Transverse colon (tissue), 4 donors: ENCODE results near the gene PTPRF. TPM values are rescaled to one million over a fixed set of nuclear protein-coding genes. Genes with fewer than 3 reads are reported as not detected.

Experiments used
- DNase-seq: peaks from one replicate; pipeline ENCODE4 v3.0.0-alpha.2; 2019
- H3K27ac ChIP-seq, 4 donors: fragments of 200-600 bp; sonication (generic); 2 replicates each; pipeline ENCODE4 v1.5.1; 2016 to 2018; ENCODE audit warnings: inconsistent platforms in 4 of 4
- H3K27me3 ChIP-seq: fragments of 200-600 bp; sonication (generic); 2 replicates; pipeline ENCODE4 v1.5.1; 2017; ENCODE audit warnings: inconsistent platforms
- H3K36me3 ChIP-seq, 4 donors: fragments of 200-600 bp; sonication (generic); 2 replicates each; pipeline ENCODE4 v1.5.1; 2017 to 2019; ENCODE audit warnings: inconsistent platforms in 4 of 4
- H3K4me1 ChIP-seq, 4 donors: fragments of 200-600 bp; sonication (generic); 2 replicates each; pipeline ENCODE4 v1.5.1; 2017 to 2020; ENCODE audit warnings: inconsistent platforms in 4 of 4
- H3K4me3 ChIP-seq, 4 donors: fragments of 200-600 bp; sonication (generic); 1 replicate in 1 of 4; 2 replicates in 3 of 4; pipeline versions ENCODE4 v1.5.1 to v1.6.1; 2017 to 2019; ENCODE audit warnings: inconsistent platforms in 4 of 4
- H3K9me3 ChIP-seq, 2 donors: fragments of 200-600 bp; sonication (generic); 2 replicates each; pipeline ENCODE4 v1.5.1; 2017 to 2019; ENCODE audit warnings: inconsistent platforms in 2 of 2
- EP300 ChIP-seq: sonication (generic); formaldehyde crosslinking; IDR thresholded peaks from one replicate; pipeline ENCODE4 v1.6.1; 2017; ENCODE audit warnings: antibody characterized with exemption, low read depth
- POLR2A ChIP-seq: fragments of 450-650 bp; IDR thresholded peaks from one replicate; pipeline ENCODE4 v1.6.1; 2016; ENCODE audit warnings: antibody characterized with exemption, mild to moderate bottlenecking, moderate library complexity
- POLR2AphosphoS5 ChIP-seq, 3 donors: sonication (generic); formaldehyde crosslinking; IDR thresholded peaks; one replicate each; pipeline ENCODE4 v1.6.1; 2016; ENCODE audit warnings: antibody characterized with exemption in 3 of 3
- WGBS, 2 donors: methylation state at CpG; one replicate each; pipeline ENCODE4 v1.1.5; 2018; ENCODE audit warnings: low coverage in 1 of 2; 5-methylcytosine and 5-hydroxymethylcytosine counted together
- in situ Hi-C, 4 donors: fragments of 200-750 bp; cut with MboI; loops; one replicate each; pipeline versions ENCODE4 v1.15.0 to v1.15.1; 2017; ENCODE audit warnings: low sequenced_read_pairs in 3 of 4, low pct_ligation_motif_present in 1 of 4, low pct_unique_long_range_greater_than_20kb in 1 of 4
- intact Hi-C: fragments of 100-400 bp; cut with DNase I; formaldehyde crosslinking; loops from one replicate; pipeline ENCODE4 v1.15.1; 2023; ENCODE audit warnings: low total_unique reads
- total RNA-seq, 4 donors: library from RNA; depleted of rRNA; stranded (reverse); fragments of >200 nt; gene quantifications; one replicate each; pipeline ENCODE4 v1.1.0, GENCODE V29; 2016
- TF ChIP-seq, protein P1 (sequence below), 5 experiments: fragments of 200-600 bp in 3 of 5; fragments of 450-650 bp in 2 of 5; sonication (generic) in 3 of 5; IDR thresholded peaks; 1 replicate in 2 of 5; 2 replicates in 3 of 5; pipeline ENCODE4 v1.5.1; 2016 to 2017; ENCODE audit warnings: antibody characterized with exemption in 5 of 5, inconsistent platforms in 3 of 5, mild to moderate bottlenecking in 2 of 5, moderate library complexity in 1 of 5

The PTPRF gene
- total RNA-seq, 4 donors from 2014 or later = 278 to 549 (median 404) TPM

DNA sequence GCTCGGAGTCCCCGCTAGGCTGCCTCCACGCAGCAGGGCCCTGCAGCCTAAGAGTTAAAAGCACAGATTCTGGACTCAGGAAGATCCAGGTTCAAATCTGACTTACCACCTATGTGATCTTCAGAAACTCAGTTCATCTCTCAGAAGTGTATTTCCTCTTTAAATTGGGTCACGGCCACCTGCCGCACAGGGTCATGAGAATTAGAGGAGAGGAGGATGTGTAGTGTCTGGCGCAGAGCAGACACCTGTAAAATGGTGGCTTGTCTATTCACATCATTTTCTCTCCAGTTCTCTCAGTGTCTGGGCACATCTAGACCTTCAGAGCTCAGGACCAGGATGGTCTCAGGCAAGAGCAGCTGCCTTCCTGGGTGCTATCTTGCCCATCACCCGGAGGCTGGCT is 45.8 kb downstream of the PTPRF start:
- H3K27ac ChIP-seq = no peak overlapping the region
- H3K36me3 ChIP-seq = peaks cover 0 to 12% (median 0%) of the 10 kb centered on the region in 4 donors
- in situ Hi-C loops = no loop called here
- WGBS, 2 donors = 87% methylated on average over 7 of the region's 7 CpGs; no CpG with 5 or more reads in 1 of the 2 donors
- TF ChIP-seq EP300 = no peak
- TF ChIP-seq, protein P1, sequence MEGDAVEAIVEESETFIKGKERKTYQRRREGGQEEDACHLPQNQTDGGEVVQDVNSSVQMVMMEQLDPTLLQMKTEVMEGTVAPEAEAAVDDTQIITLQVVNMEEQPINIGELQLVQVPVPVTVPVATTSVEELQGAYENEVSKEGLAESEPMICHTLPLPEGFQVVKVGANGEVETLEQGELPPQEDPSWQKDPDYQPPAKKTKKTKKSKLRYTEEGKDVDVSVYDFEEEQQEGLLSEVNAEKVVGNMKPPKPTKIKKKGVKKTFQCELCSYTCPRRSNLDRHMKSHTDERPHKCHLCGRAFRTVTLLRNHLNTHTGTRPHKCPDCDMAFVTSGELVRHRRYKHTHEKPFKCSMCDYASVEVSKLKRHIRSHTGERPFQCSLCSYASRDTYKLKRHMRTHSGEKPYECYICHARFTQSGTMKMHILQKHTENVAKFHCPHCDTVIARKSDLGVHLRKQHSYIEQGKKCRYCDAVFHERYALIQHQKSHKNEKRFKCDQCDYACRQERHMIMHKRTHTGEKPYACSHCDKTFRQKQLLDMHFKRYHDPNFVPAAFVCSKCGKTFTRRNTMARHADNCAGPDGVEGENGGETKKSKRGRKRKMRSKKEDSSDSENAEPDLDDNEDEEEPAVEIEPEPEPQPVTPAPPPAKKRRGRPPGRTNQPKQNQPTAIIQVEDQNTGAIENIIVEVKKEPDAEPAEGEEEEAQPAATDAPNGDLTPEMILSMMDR (IDR thresholded peaks at IDR 0.05) = no peak
- TF ChIP-seq POLR2A = no peak
- no peak for TF ChIP-seq POLR2AphosphoS5 (IDR thresholded peaks at IDR 0.05)
- no peak for DNase-seq
- no peaks in the 10 kb centered on the region for H3K9me3 ChIP-seq
- no peaks in the 10 kb centered on the region for H3K27me3 ChIP-seq
- peaks cover 0 to 5% (median under 1%) of the 10 kb centered on the region in 4 donors for H3K4me1 ChIP-seq
- intact Hi-C loops = no loop called here
- H3K4me3 ChIP-seq = no peak overlapping the region

DNA sequence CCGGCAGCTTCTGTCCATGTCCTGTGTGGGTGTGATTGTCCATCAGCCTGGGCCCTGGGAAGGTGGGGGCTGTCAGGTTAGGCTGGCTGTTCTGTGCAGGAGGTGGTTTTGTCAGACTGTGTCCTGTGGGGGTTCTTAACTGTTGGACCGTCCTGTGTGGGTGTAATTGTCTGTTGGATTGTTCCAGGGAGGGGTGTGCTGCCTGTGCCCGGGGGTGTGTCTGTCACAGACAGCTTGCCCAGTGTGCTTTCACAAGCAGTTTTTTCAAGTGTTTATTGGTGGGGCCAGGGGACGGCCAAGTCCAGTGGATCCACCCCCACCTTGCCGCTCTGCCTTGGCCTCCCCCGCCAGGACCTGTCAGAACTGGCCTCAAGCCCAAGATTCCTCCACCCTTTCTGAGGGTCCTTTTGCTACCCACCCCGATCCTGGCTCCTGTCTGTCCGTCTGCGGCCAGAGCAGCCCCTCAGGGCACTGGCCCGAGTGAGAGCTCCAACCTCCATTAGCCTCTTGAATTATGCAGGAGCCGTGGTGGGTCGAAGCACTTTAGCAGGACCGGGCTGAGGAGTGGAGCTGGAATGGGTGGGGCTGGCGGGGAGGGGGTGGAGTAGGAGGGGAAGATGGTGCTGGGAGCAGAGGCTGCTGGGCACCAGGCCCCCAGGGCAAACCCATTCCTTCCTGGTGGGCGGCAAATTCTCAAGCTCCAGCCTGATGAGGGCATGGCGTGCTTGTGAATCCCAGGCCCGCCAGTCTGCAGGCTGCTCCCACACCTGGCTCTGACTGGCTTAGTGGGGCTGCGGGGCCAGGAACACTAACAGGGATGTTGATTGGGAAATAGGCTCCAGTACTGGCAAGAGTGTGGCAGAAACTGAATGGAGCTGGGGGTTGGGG is 47.2 kb downstream of the PTPRF start:
- Histone ChIP-seq H3K4me1 (peaks cover 0 to 15% (median 9%) of the 10 kb centered on the region in 4 donors), H3K27me3 (no peaks in the 10 kb centered on the region), H3K9me3 (no peaks in the 10 kb centered on the region), H3K4me3 (no peak overlapping the region), H3K36me3 (peaks cover 0 to 12% (median 0%) of the 10 kb centered on the region in 4 donors), H3K27ac (no peak overlapping the region)
- in situ Hi-C loops = no loop called here
- TF ChIP-seq POLR2A (no peak), POLR2AphosphoS5 (IDR thresholded peaks at IDR 0.05) (no peak), EP300 (no peak)
- TF ChIP-seq, protein P1 (IDR thresholded peaks at IDR 0.05) = no peak
- intact Hi-C loops = no loop called here
- WGBS, 2 donors = 88% methylated on average over 18 of the region's 18 CpGs; no CpG with 5 or more reads in 1 of the 2 donors
- DNase-seq = no peak

DNA sequence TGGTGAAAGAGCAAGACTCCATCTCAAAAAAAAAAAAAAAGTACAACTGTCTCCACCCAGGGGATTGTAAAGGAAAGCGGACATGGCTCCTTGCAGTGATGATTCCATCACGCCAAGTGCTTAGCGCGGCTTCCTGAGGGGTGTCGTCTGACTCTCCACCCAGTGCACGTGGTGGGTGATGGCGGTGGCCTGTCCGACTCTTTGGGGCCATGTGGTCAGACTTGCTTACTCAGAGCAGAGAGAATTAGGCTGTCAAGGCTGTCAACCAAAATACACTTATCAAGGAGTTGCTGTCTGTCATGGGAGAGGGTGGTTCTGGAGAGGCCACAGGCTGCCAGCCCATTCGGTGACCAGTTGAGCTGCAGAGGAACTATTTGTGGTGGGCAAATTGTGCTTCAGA is 49.4 kb downstream of the PTPRF start:
- no peak for TF ChIP-seq EP300
- TF ChIP-seq POLR2A = no peak
- TF ChIP-seq, protein P1 (IDR thresholded peaks at IDR 0.05) = no peak
- TF ChIP-seq POLR2AphosphoS5 (IDR thresholded peaks at IDR 0.05) = no peak
- Histone ChIP-seq H3K9me3 (no peaks in the 10 kb centered on the region), H3K36me3 (peaks cover 0 to 12% (median 0%) of the 10 kb centered on the region in 4 donors), H3K4me3 (no peak overlapping the region), H3K4me1 (peaks cover 0 to 21% (median 10%) of the 10 kb centered on the region in 4 donors), H3K27ac (no peak overlapping the region), H3K27me3 (no peaks in the 10 kb centered on the region)
- WGBS, 2 donors = 95% methylated on average over 9 of the region's 9 CpGs; no CpG with 5 or more reads in 1 of the 2 donors
- intact Hi-C loops (no loop called here), in situ Hi-C loops (no loop called here)
- DNase-seq = no peak

DNA sequence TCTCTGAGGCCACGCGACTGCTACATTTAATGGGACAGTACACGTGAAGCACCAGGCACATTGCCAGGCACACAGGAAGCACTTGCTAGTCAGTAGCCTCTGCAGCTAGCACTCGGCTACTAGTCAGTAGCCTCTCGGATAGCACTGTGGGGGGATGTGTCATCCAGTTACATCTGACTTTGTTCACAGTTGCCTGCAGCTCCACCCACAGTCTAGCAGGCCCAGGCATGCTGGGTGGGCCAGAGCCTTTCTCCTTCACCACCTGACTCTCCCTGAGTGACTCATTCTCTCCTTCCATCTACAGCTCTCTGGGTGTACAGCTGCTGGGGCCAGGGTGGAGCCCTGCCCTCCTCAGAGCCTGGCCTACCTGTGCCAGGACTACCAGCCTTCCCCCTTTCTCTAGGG is 51.5 kb downstream of the PTPRF start:
- in situ Hi-C loops (no loop called here), intact Hi-C loops (no loop called here)
- H3K4me1 ChIP-seq = peaks cover 5 to 33% (median 19%) of the 10 kb centered on the region in 4 donors
- no peak overlapping the region for H3K4me3 ChIP-seq
- H3K36me3 ChIP-seq = peaks cover 0 to 5% (median 0%) of the 10 kb centered on the region in 4 donors
- DNase-seq = peak; percentile 71
- WGBS, 2 donors = 81% methylated on average over 5 of the region's 5 CpGs; no CpG with 5 or more reads in 1 of the 2 donors
- peak; percentile 20 to 59 (median 33) for TF ChIP-seq POLR2AphosphoS5 (IDR thresholded peaks at IDR 0.05)
- TF ChIP-seq, protein P1 (IDR thresholded peaks at IDR 0.05) = no peak
- no peak for TF ChIP-seq EP300
- TF ChIP-seq POLR2A = no peak
- peak overlapping the region; percentile 35 to 74 (median 64) for H3K27ac ChIP-seq
- H3K9me3 ChIP-seq = no peaks in the 10 kb centered on the region
- no peaks in the 10 kb centered on the region for H3K27me3 ChIP-seq
